Ovary (tissue), 9 donors: ENCODE measurements around the gene CRIP1. TPM values are rescaled to one million over a fixed set of nuclear protein-coding genes. Genes with fewer than 3 reads are reported as not detected.

ENCODE experiments used
- DNase-seq, 5 donors: peaks; one replicate each; pipeline ENCODE4 v3.0.0-alpha.2; 2019 to 2020
- H3K27ac ChIP-seq, 2 donors: fragments of 200-600 bp; one replicate each; pipeline versions ENCODE4 v1.5.1 to v1.8.0; 2019 to 2022
- H3K27me3 ChIP-seq: fragments of 200-600 bp; one replicate; pipeline ENCODE4 v1.8.0; 2022
- H3K36me3 ChIP-seq: fragments of 200-600 bp; sonication (generic); one replicate; pipeline ENCODE4 v1.5.1; 2019
- H3K4me1 ChIP-seq: one replicate; pipeline ENCODE4 v1.8.1; 2013; ENCODE audit warnings: mild to moderate bottlenecking, moderate library complexity; ENCODE audit not compliant: insufficient read depth
- H3K4me3 ChIP-seq: fragments of 200-600 bp; sonication (generic); one replicate; pipeline ENCODE4 v1.5.1; 2017
- H3K9me3 ChIP-seq, 2 donors: fragments of 200-600 bp in 1 of 2; sonication (generic) in 1 of 2; one replicate each; pipeline versions ENCODE4 v1.5.1 to v1.8.1; 2013 to 2019; ENCODE audit warnings: mild to moderate bottlenecking in 1 of 2, moderate library complexity in 1 of 2
- EP300 ChIP-seq: sonication (generic); formaldehyde crosslinking; IDR thresholded peaks from one replicate; pipeline ENCODE4 v1.6.1; 2017; ENCODE audit warnings: antibody characterized with exemption
- POLR2A ChIP-seq: fragments of 450-650 bp; IDR thresholded peaks from one replicate; pipeline ENCODE4 v1.6.1; 2017; ENCODE audit warnings: antibody characterized with exemption, mild to moderate bottlenecking, moderate library complexity
- WGBS, 3 donors: extraction: QIAGEN DNeasy Blood & Tissue Kit in 1 of 3; methylation state at CpG; one replicate each; pipeline versions ENCODE4 v1.1.5 to v1.1.7; 2013 to 2017; 5-methylcytosine and 5-hydroxymethylcytosine counted together
- intact Hi-C, 4 donors: fragments of 100-400 bp; cut with DNase I; formaldehyde crosslinking; loops; one replicate each; pipeline versions ENCODE4 v1.11.0 to v1.15.1; 2022 to 2023
- polyA plus RNA-seq, 2 donors: library from polyadenylated mRNA; stranded (reverse); fragments of 200-250 nt in 1 of 2; fragments of 350-450 nt in 1 of 2; fragmentation: Illumina TruSeq in 1 of 2; extraction: RNeasy Lipid Tissue Mini Kit (QIAGEN cat#74804) in 1 of 2; gene quantifications; one replicate each; pipeline ENCODE4 v1.2.3, GENCODE V29; 2013 to 2014
- total RNA-seq, 7 donors: library from RNA; depleted of rRNA in 2 of 7; stranded (reverse); fragments of >200 nt in 2 of 7; fragmentation: NEBNext Ultra II Directional in 3 of 7; extraction: Animal tissue kit (Norgen Biotek cat#: 25700) in 3 of 7; gene quantifications; one replicate each; pipeline versions ENCODE4 v1.1.0 to v1.2.4, GENCODE V29; 2016 to 2023
- TF ChIP-seq, protein P1 (sequence below), 3 donors: fragments of 450-650 bp in 2 of 3; fragments of 200-600 bp in 1 of 3; IDR thresholded peaks; one replicate each; pipeline versions ENCODE4 v1.5.1 to v1.8.0; 2016 to 2022; ENCODE audit warnings: antibody characterized with exemption in 3 of 3, mild to moderate bottlenecking in 1 of 3
- donor health status: DM: no; HTN: no; CAD: no; lungs with moderate emphysema.
- donor health status: DM: no; HTN: no; CAD: no.
- donor health status: Bipolar disorder and iron deficiency.
- donor health status: DM: yes; HTN: yes; CAD: no.
- donor health status: DM: no; HTN: no; CAD: no.
- donor health status: DM: yes; HTN: yes; CAD: no.

The CRIP1 gene
- total and polyA plus RNA-seq, 9 donors: 3.2 to 116 (median 26.4) TPM

DNA sequence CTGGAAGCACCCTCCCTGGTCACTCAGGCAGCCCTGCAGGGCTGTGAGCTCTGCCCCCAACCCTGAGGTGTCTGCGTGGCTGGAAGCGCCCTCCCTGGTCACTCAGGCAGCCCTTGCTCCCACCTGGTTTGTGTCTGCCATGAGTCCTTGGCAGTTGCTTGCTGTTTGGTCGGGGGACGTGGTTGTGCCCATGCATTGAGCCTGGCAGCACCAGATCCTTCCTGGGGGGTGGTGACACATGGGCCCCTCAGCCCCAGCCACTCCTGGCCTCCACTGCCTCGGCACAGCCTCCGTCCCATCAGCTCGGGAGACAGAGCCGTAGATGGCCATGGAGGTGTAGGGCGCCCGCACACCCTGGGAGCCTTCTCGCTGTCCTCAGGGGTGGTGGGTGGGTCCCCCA is 47.5 kb upstream of the CRIP1 start:
- no peaks in the 10 kb centered on the region for H3K36me3 ChIP-seq
- no peak overlapping the region for H3K27ac ChIP-seq
- no peak overlapping the region for H3K4me3 ChIP-seq
- no peak for DNase-seq
- TF ChIP-seq, protein P1, sequence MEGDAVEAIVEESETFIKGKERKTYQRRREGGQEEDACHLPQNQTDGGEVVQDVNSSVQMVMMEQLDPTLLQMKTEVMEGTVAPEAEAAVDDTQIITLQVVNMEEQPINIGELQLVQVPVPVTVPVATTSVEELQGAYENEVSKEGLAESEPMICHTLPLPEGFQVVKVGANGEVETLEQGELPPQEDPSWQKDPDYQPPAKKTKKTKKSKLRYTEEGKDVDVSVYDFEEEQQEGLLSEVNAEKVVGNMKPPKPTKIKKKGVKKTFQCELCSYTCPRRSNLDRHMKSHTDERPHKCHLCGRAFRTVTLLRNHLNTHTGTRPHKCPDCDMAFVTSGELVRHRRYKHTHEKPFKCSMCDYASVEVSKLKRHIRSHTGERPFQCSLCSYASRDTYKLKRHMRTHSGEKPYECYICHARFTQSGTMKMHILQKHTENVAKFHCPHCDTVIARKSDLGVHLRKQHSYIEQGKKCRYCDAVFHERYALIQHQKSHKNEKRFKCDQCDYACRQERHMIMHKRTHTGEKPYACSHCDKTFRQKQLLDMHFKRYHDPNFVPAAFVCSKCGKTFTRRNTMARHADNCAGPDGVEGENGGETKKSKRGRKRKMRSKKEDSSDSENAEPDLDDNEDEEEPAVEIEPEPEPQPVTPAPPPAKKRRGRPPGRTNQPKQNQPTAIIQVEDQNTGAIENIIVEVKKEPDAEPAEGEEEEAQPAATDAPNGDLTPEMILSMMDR (IDR thresholded peaks at IDR 0.05): no peak
- TF ChIP-seq POLR2A (no peak), EP300 (no peak)
- intact Hi-C loops: no loop called here
- WGBS, 3 donors: 83 to 86% (median 86%) methylated on average over 10 to 11 of the region's 11 CpGs
- no peaks in the 10 kb centered on the region for H3K9me3 ChIP-seq
- no peaks in the 10 kb centered on the region for H3K27me3 ChIP-seq
- H3K4me1 ChIP-seq: peaks cover 2% of the 10 kb centered on the region

DNA sequence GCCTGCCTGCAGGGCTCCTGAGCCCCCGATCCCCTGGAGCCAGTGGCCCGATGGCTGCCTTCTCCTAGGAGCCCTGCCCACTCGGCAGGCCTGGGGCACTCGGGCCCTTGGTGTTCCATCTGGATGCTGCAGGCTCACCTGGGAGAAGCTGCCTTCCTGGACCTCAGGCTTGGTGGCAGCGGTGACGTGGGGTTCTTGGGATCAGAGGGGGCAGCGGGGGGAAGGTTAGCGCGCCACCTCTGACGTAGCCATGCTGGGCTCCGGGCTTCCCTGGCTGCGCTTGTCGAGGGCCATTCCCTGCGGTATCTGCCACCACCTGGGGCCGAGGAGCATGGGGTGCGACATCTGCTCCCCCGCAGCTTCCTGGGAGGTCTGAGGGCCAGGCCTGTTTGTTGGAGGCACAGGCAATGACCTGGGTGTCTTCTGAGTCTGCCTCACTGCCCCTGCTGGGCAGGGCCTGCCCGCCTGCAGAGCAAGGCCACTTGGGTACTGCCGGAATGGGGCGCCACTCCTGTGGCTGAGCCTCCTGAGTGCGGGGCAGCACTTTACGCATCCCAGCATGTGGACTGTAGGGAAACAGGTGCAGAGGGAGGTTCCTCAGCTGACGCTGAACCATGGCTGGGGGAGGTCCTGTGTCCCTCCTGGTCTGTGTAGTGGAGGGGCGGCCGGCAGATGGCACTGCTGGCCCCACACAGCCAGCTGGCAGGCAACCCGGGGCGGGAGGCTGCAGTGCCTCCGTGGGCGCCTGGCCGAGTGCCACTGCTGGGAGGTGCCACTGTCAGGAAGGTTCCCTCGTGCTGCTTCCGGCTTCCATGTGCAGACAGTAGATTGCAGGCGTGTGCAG is 46.8 kb upstream of the CRIP1 start:
- TF ChIP-seq, protein P1 (IDR thresholded peaks at IDR 0.05): no peak
- TF ChIP-seq EP300 (no peak), POLR2A (no peak)
- Histone ChIP-seq H3K4me3 (no peak overlapping the region), H3K27me3 (no peaks in the 10 kb centered on the region), H3K27ac (no peak overlapping the region), H3K9me3 (no peaks in the 10 kb centered on the region), H3K36me3 (no peaks in the 10 kb centered on the region), H3K4me1 (peaks cover 2% of the 10 kb centered on the region)
- intact Hi-C loops: no loop called here
- DNase-seq: no peak
- WGBS, 3 donors: 85 to 92% (median 89%) methylated on average over 26 to 33 of the region's 33 CpGs

GRCh38 chr14:105440554-105440900 is 46.2 kb upstream of the CRIP1 start:
- no peak overlapping the region for H3K27ac ChIP-seq
- intact Hi-C loops: no loop called here
- no peak for TF ChIP-seq POLR2A
- H3K9me3 ChIP-seq: no peaks in the 10 kb centered on the region
- no peak overlapping the region for H3K4me3 ChIP-seq
- H3K4me1 ChIP-seq: peaks cover 2% of the 10 kb centered on the region
- 92 to 94% (median 93%) methylated on average over 14 to 15 of the region's 15 CpGs for WGBS, 3 donors
- H3K36me3 ChIP-seq: no peaks in the 10 kb centered on the region
- H3K27me3 ChIP-seq: no peaks in the 10 kb centered on the region
- DNase-seq: no peak

DNA sequence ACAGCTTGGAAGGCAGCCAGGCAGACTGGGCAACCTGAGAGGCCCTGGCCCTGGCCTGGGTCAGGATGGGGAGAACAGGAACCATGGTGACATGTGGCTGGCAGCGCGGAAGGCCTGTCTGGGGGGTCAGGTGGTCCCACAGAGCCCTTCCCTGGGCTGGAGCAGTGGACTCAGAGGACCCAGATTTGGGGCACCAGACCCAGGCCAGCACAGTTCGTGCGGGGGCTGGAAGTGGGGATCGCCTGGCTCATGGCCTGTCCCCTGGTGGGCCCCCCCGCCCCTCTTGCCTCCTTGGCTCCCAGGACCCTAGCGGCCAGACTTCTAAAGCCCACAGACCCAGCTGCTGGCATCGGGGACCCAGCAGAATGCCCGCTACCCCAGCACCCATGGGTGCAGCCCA is 45.7 kb upstream of the CRIP1 start:
- H3K4me3 ChIP-seq: no peak overlapping the region
- 94 to 100% (median 98%) methylated on average over 5 to 9 of the region's 9 CpGs for WGBS, 3 donors
- intact Hi-C loops: no loop called here
- H3K9me3 ChIP-seq: no peaks in the 10 kb centered on the region
- H3K27ac ChIP-seq: no peak overlapping the region
- H3K4me1 ChIP-seq: peaks cover 2% of the 10 kb centered on the region
- no peaks in the 10 kb centered on the region for H3K36me3 ChIP-seq
- H3K27me3 ChIP-seq: no peaks in the 10 kb centered on the region
- no peak for DNase-seq
- TF ChIP-seq, protein P1 (IDR thresholded peaks at IDR 0.05): no peak
- no peak for TF ChIP-seq EP300
- no peak for TF ChIP-seq POLR2A

GRCh38 chr14:105442125-105442524 is 44.6 kb upstream of the CRIP1 start:
- peaks cover 2% of the 10 kb centered on the region for H3K4me1 ChIP-seq
- H3K4me3 ChIP-seq: no peak overlapping the region
- H3K27ac ChIP-seq: no peak overlapping the region
- H3K36me3 ChIP-seq: no peaks in the 10 kb centered on the region
- intact Hi-C loops: no loop called here
- TF ChIP-seq, protein P1 (IDR thresholded peaks at IDR 0.05): no peak
- no peak for TF ChIP-seq POLR2A
- no peak for TF ChIP-seq EP300
- no peaks in the 10 kb centered on the region for H3K27me3 ChIP-seq
- no peak for DNase-seq
- WGBS, 3 donors: 68 to 70% (median 70%) methylated on average over 17 of the region's 17 CpGs
- no peaks in the 10 kb centered on the region for H3K9me3 ChIP-seq
